ENCODE results near the gene ITPR1.

Gene ITPR1

DNA sequence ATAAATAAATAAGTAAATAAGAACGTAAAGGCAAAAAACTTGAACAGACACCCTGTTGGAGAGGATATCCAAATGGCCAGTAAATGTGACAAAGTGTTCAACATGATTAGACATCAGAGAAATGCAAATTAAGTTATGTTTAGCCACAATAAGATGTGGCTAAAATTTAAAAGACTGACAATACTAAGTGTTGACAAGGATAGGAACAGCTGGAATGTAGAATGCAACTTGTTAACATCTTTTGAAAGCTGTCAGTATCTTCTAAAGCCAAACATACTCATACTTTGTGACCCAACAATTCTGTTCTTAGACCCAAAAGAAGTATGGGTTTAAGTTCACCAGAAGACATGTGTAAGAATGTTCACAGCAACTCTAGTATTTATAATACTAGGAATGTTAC is 197.1 kb downstream of the ITPR1 start:
- DNase-seq, result no peak

DNA sequence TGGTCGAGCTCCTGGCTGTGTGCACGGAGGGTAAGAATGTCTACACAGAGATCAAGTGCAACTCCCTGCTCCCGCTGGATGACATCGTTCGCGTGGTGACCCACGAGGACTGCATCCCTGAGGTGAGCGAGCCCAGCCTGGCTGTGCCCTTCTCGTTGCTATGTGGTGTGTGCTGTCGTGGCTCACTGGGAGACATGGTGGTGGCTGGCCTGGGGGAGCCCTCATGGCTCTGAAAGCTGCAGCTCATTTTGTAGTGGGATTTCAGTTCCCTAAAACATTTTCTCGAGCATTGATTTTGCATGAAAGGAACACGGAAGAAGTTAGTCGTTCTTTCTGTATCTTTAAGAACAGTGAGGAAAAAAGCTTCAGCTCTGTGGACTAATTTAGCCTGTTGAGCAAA is 200.5 kb downstream of the ITPR1 start:
- DNase-seq, result no peak

DNA sequence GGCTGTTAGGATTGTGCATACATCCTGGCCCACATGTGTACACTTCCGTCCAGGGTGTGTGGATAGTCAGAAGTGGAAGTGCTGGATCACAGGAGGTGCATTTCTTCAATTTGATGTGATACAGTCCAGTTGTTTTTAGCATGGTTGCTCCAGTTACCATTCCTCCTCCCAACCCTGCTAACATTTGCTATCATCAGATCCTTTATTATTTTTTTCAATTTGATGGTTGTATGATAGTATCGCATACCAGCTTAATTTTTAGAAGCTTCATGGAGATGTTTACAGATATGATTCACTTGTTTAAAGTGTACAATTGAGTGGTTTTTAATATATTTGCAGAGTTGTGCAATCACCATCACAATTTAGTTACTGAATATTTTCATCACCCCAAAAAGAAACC is 202.7 kb downstream of the ITPR1 start:
- DNase-seq, result no peak

DNA sequence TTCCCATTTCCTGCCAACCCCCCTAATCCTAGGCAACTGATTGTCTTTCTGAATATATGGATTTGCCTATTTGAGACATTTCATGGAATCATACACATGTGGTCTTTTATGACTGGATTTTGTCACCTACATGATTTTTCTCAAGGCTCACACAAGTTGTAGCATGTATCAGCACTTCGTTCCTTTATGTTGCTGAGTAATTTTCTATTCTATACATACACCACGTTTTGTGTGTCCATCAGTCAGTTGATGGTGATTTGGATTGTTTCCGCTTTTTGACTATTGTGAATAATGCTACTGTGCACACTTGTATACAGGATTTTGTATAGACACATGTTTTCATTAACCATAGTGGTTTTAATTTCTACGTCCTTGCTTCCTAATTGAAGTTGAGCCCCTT is 203.1 kb downstream of the ITPR1 start:
- DNase-seq, result no peak

DNA sequence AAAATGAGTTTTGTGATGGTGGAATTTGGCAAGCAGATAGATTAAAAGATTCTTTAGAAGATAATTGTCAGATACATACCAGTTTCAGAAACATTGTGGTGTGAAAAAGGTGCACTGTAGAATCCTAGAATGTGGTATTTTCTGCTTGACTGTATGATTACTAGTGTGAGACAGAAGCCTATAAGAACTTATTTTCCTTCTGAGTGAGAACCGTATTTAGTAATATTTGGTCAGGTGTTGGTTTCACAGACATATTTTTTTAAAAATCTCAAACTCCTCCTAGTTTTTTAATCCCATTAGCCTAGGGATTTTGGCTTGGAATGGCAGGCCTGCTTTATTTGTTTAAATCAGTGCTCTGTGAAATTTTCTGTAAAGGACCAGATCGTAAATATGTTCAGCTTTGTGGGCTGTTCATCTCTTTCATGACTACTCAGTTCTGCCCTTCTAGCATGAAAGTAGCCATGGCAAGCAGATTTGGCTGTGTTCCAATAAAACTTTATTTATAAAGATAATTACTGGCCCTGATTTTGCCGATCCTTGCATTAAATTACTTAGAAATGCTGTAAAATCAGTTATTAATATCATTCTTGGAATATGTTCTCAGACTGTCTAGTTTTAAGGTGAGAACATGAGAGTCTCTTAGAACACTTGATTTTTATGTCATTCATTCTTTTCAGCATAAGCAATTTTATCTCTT is 205.1 kb downstream of the ITPR1 start:
- no peak for DNase-seq

DNA sequence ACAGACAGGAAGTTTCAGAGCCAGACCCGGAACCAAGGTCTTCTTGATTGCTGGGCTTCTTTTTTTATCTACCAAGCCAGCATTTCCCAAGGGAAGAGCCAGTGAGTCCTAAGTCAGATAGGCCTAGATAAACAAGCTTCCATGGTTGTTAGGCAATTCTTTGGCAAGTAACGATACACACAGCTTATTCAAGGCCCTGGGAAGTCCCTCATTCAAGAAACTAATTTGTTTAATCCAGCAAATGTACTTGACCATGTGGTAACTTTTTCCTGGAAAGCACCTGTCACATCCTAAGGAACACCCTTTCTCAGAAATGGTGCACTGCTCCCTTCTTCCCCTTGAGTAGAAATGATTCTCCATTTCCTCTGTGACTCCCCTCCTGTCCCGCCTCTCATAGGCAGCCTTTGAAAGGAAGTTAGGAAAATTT is 209.9 kb downstream of the ITPR1 start:
- DNase-seq, result no peak

DNA sequence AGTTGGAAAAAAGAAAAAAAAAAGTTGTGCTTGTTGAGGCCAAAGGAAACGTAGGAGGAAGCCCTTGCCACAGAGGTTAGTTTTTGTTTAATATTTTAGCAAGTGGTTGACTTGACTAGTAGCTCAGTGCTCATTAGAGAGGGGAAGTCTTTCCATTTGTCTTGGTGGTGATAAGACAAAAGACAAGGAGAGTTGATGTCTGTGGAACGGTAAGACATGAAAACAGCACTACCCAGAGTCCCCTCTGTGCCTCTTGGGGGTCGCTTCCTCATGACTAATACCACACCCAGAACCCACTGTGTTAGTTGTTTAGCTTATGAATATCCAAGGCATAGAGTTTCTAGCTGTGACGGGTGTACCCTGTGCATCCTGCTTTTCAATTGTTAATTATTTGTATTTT is 211.4 kb downstream of the ITPR1 start:
- no peak for DNase-seq

DNA sequence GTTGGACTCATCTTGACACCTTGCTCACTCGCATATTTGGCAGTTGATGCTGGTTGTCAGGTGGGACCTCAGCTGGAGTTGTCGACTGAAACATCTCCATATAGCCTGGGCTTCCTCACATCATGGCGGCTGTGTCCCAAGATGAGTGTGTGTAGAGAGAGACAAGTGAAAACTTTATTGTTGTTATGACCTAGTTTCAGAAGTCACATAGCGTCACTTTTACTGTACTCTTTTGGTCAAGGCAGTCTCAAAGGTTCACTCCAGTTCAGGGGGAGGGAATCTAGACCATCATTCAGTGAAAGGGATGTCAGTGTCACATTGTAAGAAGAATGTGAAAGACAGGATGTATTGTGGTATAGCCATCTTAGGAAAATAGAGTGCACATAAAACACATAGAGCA is 214.2 kb downstream of the ITPR1 start:
- no peak for DNase-seq

DNA sequence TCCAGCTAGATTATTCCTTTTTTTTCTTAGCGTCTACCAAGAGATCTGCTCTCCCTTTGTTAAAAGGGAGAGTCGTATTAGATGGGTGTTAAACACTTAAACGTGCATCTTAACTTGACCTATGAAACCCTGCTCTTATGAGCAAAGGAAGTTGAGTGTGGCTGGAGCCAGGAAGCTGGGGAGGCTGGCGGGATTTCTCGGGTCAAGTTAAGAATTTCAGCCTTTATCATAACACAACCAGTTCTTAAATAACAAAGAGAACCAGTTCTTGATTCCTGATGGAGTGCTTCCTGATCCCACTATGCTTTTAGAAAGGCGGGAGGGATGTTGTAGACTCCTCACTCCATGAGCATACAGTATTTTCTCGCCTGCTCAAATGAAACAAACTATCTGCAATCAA is 215.1 kb downstream of the ITPR1 start:
- no peak for DNase-seq

DNA sequence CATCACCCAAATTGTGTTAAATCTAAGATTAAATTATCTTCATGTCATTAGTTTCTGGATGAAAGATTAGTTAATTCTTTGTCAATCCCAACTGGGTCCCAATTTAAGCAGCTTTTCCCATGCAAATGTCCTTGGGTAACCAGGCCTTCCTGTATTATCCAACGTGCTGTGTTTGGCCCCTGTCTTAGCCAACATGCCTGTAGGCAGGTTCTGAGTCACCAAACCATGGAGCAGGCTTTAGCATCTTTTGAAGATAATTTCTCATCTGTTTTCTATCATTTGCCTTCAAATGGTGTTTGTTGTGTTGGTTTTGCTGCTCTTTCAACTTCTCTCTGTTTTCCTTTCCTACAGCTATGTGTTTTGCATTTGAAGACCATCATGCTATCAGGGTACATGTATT is 216.2 kb downstream of the ITPR1 start:
- DNase-seq, result no peak

DNA sequence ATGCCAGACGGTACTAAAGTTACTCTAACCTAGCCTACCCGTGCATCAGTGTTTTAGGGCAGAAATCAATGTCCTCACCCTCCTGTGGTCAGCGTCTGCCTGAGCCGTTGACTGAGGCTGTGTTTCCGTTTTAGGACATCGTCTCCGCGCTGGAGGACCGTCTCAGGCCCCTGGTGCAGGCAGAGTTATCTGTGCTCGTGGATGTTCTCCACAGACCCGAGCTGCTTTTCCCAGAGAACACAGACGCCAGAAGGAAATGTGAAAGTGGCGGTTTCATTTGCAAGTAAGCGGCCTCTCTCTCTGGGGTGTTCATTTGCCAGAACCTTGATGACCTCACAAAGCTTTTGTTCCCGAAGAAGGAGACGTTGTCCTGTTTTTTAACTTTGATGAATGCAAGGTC is 217.0 kb downstream of the ITPR1 start:
- DNase-seq, result no peak

DNA sequence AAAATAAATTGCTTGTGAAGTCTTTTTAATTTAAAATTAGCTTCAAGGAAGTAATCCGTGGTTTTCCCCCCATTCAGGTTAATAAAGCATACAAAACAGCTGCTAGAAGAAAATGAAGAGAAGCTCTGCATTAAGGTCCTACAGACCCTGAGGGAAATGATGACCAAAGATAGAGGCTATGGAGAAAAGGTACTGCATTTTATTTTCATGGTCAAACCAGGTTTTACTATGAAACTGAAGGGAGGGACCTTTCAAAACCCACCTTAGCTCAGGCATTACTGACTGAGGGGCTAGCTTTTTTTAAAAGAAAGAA is 218.5 kb downstream of the ITPR1 start:
- no peak for DNase-seq

DNA sequence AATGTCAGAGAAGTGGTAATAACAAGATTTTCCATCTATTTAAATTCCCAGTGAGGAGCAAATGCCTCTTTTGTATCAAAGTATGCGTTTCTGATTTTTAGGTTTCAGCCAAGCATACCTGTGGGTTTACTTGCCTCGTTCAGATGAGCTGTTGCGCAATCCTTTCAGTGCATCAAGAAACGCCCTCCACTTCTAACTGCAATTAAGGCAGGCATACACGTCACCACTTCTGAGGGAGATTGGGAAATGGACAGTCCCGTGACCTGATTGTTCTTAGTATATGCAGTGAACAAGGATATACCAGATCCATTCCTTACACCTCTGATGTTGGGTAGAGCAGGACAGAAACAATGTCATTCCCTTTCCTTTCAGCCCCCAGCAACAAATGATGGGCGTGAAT is 219.0 kb downstream of the ITPR1 start:
- no peak for DNase-seq

DNA sequence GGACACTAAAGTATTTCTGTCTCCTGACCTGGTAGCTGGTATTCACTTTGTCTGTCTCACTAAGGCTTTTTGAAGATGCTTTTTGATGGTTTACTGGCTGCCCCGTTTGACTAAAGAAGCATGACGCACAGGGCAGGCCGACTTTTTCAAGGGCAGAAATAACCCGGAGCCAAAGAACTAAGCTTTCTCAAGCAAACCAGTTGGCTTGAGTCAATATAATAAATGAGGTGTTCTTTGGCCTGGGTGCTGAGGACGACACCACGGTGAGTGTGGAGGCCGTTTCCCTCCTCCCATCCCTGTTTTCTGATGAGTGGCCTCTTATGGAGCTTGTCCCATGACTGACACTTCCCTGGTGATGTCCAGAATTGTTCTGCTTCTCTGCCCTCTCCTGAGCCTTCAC is 220.9 kb downstream of the ITPR1 start:
- no peak for DNase-seq

DNA sequence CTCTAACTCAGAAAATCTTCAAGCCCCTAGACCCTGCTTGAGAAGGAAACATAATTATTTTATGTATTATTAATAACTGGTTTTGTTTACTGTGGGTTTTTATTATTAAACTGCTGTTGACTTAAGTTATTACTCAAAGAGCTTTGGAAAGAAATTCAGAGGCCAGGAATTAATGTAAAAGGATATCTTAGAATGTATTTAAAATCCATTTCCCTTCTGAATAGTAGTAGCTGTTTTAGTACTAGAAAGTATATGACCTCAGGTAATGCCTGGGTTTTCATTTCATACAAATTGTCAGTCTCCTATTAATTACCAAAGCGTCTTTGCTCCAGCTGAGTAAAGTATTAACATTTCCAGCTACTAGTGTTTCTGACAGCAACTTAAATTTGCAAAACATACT is 223.1 kb downstream of the ITPR1 start:
- DNase-seq, result no peak

DNA sequence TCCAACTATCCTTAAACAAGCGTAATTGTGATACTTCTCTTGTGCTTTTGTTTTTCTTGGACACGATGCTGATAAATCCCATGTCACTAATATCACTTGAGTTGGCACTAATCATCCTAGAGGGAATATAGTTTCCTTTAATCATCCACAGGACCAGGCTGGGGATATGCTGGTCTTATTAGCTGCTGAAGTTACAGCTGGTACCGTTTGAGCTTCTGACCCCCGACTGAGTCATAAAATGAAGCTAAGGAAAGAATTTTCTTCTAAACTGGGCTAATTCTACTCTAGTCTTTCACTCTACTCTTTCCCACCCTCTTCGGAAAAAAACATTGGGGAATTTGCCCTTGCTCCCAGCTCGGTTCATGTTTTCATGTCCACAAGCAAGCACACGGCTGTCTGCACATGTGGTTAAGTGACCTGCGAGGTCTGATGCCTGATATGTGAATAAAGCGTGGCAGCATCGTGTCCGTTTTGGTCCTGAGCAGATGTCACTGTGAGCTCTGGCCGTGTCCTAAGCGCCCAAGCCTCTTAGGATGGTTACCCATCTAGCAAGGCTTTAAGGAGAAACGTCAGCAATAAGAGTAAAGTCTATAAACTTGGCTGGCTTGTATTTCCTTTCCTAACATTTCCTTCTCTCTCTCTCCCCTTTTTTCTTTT is 223.7 kb downstream of the ITPR1 start:
- no peak for DNase-seq

DNA sequence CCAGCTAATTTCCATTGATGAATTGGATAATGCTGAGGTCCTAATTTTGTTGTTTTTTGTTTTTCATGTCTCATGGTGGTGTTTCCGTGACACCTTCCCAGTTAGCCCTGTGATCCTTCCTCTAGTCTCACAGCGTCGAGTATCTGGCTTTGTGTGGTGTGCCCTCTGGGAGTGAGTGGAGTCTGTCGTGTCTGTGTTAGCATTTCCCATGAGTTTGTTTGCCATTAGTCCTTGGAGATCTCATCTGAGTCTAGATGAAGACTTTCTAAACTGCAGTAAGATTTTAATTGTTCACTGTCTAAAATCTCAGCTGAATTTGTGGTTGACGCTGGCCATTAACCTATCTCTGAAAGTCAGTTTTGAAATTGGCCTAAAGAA is 224.2 kb downstream of the ITPR1 start:
- DNase-seq, result no peak

DNA sequence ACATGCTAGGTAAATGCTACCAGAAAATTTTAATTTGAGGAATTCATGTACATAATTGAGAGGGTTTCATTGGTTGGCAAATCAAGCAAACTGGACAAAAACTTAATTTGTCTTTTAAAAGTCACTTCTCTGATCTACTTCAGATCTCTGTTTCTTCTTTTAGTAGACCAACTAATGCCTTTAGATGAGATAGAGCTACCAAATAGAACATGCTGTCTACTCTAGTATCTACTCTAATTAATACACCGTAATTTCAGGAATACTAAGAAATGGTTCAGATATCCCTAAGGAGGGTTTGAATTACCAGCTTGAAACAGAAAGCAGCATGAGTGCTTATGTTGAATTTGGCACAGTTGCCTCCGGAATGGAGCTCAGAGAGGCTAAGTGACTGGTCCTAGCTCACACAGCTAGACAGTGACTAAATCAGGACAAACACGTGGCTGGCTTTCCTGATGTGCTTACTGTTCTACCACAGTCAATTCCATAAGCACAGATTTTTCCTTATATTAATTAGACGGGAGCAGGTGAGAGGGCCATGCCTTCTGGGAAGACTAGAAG is 225.1 kb downstream of the ITPR1 start:
- DNase-seq, result no peak

DNA sequence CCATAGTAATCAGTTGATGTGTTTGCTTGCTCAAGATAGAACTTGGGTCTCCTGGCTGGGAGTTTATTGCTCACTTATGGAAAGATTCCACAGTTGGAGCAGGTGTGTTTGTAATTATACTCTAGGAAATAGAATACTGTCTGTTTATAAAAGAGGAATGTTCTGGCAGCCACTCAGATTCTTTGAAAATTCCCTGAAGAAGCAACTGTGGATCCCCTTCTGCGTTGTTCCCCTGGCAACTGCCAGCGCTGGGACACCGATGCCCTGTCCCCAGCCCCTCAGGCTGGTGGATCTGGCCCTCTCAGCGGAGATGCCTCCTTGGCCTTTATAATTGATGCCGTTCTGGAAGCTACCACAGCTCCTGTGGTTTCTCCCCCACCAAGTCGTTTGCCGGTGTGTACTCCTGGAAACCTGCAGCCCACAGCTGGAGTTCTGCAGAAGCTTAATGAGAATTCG is 225.9 kb downstream of the ITPR1 start:
- DNase-seq, result no peak

DNA sequence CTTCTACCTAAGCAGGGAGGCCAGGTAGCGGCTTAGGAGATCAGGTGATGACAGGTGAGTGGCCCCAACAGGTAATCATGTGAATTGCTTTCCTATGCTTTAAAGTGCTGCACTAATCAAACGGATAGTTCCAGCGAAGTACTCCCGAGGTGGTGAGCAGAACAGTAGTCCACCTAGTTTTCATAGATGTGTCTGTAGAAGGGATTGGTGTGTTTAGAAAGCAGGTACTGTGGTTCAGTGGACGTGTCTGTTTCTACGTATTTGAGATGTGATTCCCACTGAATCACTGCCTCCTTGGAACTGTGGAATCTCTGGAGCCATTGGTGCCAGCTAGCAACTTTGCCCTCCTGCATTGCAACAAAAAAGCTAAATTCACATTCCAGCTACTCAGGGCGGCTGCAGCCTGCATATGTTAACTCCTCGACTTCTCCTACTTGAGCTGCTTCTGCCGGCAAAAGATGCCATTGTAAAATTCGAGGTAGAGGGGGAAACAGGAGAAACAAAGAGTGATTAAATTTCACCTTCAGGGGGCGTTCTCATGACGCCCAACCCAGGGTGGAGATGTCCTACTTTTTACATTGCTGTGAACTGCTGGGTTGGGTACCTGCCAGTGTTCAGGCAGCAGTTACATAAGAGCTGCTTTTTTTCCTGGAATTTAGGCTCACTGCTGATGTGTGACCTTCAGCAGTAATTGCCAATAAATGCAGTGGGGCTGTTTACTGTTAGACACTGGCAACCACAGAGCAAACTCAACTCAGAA is 227.3 kb downstream of the ITPR1 start:
- no peak for DNase-seq

DNA sequence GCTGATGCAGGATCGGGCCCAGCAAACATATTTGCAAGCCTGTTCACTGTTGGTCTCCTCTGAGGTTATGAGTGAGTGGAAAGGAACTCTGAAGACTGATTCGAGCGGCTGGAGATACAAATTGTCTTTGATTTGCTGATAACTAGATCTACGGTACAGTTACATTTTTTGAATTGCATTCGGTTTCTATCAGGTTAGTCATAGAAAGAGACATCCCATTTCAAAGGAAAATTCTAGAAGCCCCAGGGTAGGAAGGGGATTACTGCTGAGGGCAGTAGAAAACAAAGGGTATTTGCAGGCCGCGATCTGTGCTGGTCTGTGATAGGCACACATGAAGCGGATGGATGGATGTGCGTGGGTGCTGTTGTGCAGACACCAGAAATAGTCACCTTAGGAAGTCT is 228.4 kb downstream of the ITPR1 start:
- DNase-seq, result no peak

DNA sequence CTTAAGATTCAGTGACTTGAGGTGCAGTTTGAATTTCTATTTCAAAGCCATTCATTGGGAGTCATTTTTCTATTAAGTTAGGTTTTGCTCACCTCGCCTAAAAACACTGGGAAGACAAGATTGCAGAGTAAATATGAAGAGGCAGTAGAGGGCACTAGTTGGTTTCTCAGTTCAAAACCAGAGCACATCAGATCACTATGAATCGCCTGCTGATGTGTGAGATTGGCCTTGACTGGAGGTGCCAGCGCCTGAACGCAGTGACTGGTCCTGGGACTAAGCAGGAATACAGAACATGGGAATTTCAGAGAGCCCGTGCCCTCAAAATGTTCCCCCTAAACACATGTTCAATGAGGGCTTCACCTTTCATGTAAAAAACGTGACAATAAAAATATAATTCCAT is 229.0 kb downstream of the ITPR1 start:
- DNase-seq, result no peak

DNA sequence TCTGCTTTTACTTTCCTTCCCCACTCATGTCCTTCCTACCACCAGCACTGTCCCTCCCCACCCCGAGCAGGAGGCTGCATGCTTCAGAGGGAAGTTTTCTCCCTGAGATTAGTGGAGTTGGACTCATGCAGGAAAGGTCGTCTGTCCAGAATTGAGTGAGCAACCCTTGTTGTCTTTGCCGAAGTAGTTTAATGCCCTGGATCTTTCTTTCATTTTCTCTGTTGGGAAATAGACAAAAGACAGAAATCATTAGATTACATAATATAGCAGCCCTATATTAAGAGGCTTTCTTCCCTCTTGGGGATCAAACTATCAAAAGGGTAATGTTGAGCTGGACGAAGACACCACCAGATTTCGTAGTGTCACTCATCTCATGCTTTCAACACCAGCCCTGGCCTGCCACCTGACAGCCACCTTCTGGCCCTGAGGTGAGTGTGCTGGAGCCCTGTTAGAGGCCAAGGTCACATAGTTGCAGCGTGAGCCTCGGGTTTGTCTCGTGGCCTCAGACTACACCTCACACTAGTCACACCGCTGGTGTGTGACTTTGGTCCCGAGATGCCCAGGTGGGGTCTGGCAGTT is 231.0 kb downstream of the ITPR1 start:
- DNase-seq, result no peak

DNA sequence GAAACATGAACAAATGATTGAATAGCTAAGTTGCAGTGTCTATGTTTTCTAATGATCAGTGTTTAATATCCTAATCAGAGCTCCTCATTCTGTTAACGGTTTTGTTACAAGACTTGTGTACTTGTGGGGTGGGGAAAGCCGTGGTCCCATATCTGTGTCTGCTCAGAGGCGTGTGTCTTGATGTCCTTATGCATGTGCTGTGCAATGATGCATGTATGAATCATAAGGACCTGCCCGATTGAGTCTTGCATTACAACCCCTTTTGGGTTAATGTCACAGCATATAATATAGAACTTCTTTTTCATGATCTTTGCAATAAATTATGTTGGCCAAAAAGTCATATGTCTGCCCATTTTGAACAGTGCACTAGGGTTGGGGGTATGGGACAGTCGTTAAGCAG is 233.4 kb downstream of the ITPR1 start:
- DNase-seq, result no peak

Measured in activated naive CD4-positive, alpha-beta T cell treated with anti-CD3 and anti-CD28 coated beads, Interleukin-2, amount 50 U/mL, for 16 hours (primary cell).